Activated T-cell treated with anti-CD3 and anti-CD28 coated beads for 24 hours (primary cell): Measurements from ENCODE around the gene TRIM59.
A peak's percentile ranks its signal among the peaks of the same experiment; 100 is the strongest.
"Not testable (repeated sequence)": the region's sequence is repeated elsewhere in the genome, so short reads cannot be mapped to it uniquely, and the experiment has no call there.

ENCODE experiments used
- DNase-seq: peaks from one replicate; pipeline ENCODE4 v3.0.0-alpha.2; 2020; ENCODE audit warnings: low read depth

The TRIM59 gene

GRCh38 chr3:160455846-160456245, 6.3 kb upstream of the TRIM59 start:
- DNase-seq, result no peak

DNA sequence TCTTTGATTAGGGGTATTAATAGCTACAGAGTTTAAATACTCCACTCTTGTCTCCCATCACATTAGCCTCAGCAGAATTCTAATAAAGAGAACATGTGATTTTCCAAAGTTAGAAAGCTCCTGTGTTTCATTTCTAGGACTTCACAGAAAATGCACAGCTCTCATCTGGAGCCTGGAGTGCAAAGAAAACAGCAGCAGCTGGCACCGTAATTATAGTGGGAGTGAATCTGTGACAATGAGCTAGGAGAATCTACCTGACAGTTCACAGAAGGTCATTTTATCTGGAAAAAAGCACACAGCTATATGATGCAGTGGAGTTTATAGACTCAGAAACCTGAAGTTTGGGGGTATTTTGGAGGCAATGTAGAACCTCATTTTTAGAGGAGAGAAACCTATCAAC, 5.4 kb upstream of the TRIM59 start:
- no peak for DNase-seq

- DNase-seq, result not testable (repeated sequence)
These were observed 2.7 kb upstream of the TRIM59 start for GRCh38 chr3:160452251-160452650.

DNA sequence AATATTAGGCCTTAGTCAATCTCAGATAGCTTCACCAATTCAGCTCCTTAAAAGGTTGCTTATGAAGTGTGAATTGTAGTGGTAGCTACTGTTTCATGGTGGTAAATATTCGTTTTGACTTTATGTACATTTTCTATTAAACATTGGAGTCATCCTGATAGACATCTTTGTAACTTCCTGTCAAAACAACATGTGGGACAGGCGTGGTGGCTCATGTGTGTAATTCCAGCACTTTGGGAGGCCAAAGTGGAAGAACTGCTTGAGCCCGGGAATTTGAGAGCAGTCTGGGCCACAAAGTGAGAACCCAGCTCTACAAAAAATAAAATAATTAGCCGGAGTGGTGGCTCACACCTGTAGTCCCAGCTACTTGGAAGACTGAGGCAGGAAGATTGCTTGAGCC, 2.0 kb upstream of the TRIM59 start:
- no peak for DNase-seq

- no peak for DNase-seq
These were observed 1.3 kb upstream of the TRIM59 start for GRCh38 chr3:160450846-160451245.

- no peak for DNase-seq
These were observed 546 bp downstream of the TRIM59 start for GRCh38 chr3:160448845-160449635.

DNA sequence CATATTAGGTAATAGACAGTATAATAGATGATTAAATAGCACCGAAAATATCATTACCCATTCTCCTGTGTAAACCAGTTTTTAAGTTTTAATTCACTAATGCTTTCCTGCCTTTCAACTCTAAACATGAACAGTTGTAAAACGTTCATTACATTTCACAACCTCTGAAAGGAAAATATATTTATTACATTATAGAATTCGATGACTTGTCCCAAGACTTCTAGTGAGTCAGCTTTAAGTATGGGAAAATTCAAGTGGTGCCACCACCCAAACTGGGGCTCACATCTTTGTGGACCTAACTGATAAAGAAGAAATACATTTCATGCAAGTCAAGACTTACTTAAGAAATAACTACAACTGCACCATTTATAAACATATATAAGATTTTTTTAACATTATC, 2.0 kb downstream of the TRIM59 start:
- no peak for DNase-seq

GRCh38 chr3:160446522-160447056, 3.0 kb downstream of the TRIM59 start:
- DNase-seq, result no peak

GRCh38 chr3:160445854-160446253, 3.7 kb downstream of the TRIM59 start:
- no peak for DNase-seq

DNA sequence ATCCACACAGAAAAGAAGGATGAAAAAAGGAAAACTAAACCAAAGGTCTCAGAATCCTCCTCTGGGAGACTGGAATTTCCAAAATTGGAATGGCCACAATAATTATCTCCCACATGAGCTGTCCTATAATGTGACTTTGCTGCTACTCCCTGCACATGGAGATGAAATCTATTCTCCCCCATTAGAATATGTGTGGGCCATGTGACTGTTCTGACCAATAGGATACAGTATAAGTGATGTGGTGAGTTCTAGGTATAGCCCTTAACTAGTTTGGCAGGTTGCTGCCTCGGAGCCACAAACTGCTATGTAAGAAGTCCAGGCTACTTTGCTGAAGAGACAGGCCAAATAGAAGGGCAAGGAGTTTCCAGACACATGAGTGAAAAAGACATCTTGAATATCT, 5.2 kb downstream of the TRIM59 start:
- DNase-seq, result no peak

- no peak for DNase-seq
These were observed 8.9 kb downstream of the TRIM59 start for GRCh38 chr3:160440687-160441086.

DNA sequence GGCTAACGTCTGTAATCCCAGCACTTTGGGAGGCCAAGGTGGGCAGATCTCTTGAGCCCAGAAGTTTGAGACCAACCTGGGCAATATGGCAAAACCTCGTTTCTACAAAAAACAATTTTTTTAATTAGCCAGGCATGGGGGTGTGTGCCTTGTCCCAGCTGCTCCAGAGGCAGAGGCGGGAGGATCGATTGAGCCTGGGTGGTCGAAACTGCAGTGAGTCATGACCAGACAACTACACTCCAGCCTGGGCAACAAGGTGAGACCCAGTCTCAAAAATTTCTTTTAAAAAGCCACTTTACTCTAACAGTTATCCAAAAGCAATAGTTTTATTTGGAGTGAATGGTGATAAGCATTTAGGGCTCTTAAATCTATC, 12.5 kb downstream of the TRIM59 start:
- no peak for DNase-seq

DNA sequence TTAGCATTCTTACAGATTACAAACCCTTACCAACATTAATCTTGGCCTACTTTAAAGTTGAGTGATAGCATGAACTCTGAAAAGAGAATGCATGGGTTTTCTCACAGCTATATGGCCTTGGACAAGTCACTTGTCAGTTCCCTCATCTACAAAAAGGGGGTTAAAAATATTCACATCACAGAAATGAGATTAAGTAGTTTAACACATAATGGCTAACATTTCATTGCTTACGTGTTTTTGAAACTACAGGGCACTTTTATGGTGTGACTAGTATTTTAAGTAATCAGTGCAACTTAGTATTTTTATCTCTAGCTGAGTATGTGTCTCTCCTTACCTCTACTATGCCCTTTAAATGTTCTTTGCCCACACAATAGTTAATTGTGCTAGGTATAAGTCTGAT, 13.8 kb downstream of the TRIM59 start:
- DNase-seq, result no peak

- DNase-seq, result no peak
These were observed 14.5 kb downstream of the TRIM59 start for GRCh38 chr3:160435095-160435494.

DNA sequence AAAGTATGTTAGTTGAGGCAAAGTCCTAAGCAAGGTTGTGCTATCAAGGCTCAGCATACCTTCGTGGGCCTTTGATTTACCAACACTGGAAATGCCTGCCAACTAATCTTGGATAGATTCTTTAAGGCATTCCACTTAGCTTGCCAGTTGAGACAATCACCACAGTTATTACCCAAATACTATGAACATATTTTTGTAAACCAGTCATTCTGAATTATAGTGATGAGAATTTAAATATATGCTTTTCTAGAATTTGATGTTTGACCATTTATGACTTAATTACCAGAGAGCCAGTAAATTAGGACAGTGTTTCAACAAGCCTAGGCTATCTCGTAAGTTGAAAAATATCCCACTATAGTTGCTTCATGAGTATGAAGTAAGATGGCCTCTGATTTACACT, 15.5 kb downstream of the TRIM59 start:
- no peak for DNase-seq

- DNase-seq, result no peak
These were observed 21.7 kb downstream of the TRIM59 start for GRCh38 chr3:160427832-160428424.

GRCh38 chr3:160417311-160417710, 32.3 kb downstream of the TRIM59 start:
- no peak for DNase-seq

DNA sequence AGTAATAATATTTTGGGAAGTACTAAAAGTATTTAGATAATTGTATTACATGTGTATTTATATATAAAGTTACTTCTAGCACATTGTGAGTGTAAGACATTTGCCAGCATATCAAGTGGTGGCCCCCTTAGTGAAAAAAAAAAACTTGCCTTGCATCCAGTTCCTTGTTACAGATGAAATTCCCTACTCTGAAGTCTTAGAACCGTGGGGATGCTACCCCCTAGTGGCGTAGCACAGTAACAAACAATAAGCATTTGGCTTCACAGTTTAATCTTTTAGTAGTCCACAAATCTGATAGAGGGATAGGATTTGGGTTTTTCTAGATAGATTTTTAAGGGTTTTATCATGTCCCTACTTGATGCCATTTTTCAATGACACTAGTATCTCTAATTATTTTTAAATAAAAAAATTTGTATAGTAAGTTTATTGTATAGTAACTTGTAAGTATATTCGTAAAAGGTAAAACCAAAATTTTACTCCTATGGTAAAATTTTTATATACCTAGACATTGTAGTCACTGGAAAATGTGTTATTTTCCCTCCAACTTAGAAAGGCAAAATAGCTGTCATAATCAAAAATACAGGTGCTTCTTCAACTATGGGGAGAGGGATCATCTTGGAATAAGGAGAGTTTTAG, 35.9 kb downstream of the TRIM59 start:
- DNase-seq, result peak; percentile 58

GRCh38 chr3:160412477-160412876, 37.1 kb downstream of the TRIM59 start:
- DNase-seq, result no peak

DNA sequence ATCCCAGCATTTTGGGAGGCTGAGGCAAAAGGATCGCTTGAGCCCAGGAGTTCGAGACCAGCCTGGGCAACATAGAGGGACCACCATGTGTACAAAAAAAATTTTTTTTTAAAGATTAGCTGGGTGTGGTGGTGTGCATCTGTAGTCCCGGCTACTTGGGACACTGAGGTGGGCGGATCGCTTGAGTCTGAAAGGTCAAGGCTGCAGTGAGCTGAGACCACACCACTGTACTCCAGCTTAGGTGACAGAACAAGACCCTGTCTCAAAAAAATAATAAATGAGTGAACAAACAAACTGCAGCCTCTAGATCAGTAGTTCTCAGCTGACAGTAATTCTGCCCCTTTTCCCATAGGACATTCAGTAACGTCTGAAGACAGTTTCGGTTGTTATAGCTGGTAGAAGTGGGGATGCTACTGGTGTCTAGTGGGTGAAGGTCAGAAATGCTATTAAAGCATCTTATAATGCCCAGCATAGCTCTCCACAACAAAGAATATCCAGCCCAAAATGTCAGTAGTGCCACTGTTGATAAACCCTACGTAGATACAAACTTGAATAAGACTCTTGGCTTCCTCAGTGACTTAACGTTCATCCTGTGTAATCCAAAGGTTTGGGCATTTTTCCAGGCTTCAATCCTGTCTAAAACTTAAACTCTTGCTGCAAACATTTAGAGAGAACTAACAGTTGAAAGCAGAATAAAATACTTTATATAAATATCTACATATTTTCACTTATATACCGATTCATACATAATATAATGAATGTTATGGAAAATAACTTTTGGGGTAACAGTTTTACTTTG, 39.6 kb downstream of the TRIM59 start:
- no peak for DNase-seq

DNA sequence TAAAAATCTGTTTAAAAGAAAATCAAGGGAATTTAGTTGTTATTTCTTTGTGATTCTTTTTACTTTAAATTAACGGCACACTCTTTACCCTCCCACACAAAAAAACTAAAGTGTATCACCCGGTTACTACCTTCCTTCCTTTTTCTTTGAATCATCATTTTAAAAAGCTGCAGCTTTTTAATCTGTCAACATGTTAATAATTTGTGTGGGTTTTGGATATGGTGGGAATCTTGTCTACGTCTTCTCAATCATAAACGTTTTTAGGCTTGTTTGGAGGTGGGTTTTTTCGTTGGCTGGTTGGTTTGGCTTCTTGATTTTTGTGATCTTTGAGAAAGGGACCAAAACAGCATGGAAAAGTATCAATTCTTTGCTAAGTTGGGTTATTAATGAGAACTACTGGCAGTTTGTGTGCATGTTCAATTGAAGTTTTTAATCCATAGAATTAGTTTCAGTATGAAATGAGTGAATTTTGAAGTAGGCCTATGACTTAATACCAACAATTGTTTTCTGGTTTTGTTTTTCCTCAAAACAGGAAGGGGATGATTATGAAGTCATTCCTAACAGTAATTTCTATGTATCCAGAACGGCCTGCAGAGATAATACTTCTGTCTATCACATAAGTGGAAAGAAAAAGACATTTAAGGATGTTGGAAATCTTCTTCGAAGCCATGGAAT, 45.7 kb downstream of the TRIM59 start:
- DNase-seq, result no peak

GRCh38 chr3:160403028-160403545, 46.5 kb downstream of the TRIM59 start:
- no peak for DNase-seq
